ENCODE results near the gene NPEPPS. TPM values are rescaled to one million over a fixed set of nuclear protein-coding genes. Genes with fewer than 3 reads are reported as not detected.
A peak's percentile ranks its signal among the peaks of the same experiment; 100 is the strongest.
"Not testable (repeated sequence)": the region's sequence is repeated elsewhere in the genome, so short reads cannot be mapped to it uniquely, and the experiment has no call there.

NPEPPS gene
- 234 TPM for total RNA-seq (ENCODE audit: unreplicated experiment)
- long read RNA-seq, full-length matches to known transcripts: 34 of 43 reads
- long read RNA-seq, partial matches to known transcripts: 4 of 43 reads
- long read RNA-seq, other reads (novel, unspliced or antisense): 5 of 43 reads

DNA sequence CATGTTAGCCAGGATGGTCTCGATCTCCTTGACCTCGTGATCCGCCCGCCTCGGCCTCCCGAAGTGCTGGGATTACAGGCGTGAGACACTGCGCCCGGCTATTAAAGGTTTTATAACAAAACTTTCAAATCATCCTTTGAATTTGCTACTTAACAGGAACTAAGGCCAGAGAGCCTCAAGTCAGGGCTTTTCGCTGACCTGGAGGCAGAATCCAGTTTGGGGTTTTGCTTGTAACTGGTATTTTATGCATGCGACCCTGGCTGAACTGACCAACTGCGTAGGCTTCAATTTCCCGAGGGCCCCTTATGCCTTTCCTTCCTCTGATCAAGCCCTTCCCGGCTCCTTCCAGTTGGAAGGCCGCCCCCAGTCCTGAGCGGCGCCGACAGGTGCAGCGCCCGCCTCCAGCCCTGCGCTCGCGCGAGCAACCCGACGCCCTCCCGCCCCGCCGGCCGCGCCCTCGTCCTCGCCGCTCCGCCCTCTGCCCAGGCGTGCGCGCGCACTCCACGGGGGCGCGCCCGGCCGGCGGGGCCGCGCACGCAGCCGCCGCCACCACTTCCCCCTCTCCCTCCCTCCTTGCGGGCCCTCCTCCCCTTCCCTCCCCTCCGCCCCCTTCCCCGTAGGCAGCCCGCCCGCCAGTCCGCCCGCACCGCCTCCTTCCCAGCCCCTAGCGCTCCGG lies at the start of gene NPEPPS:
Gene NPEPPS, plus strand, starts transcription at position 552 of the 676 bp plus-strand sequence. CDS start 193 bp downstream, outside the sequence.
- H3K4me1 Mint-ChIP-seq (ENCODE audit: low read depth, unreplicated experiment); H3K9me3 Mint-ChIP-seq (ENCODE audit: unreplicated experiment); H3K36me3 Mint-ChIP-seq (ENCODE audit: unreplicated experiment); H3K27me3 Mint-ChIP-seq (ENCODE audit: unreplicated experiment): not testable (repeated sequence)
- Mint-ChIP-seq H3K4me3 (ENCODE audit: unreplicated experiment) (peak within 1 kb of the TSS; percentile 94), H3K27ac (ENCODE audit: unreplicated experiment) (peak within 1 kb of the TSS; percentile 95)
- DNase-seq: peak; percentile 91

- not testable (repeated sequence) for H3K4me1 Mint-ChIP-seq (ENCODE audit: low read depth, unreplicated experiment); H3K36me3 Mint-ChIP-seq (ENCODE audit: unreplicated experiment)
Observed at GRCh38 chr17:47491841-47492212, 39.1 kb upstream of the NPEPPS start.

DNA sequence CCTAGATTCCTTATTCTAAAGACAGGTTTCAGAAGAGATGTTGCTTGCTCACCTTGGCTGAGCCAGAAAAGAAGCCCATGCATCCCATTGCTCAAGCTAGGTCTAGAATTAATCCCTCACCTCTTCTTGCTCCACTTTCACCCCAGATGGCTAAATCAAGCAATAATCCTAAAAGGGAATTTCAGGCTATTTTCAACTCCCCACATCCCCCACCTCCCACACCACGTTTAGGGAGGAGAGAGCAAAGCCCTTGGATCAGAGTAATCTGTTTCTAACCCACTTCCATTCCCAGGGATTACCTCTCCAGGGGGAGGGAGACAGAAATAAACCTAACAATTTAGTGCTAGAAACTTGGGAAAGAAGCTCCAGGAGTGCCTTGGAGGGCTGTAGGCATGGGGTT lies 31.8 kb upstream of the NPEPPS start:
- H3K36me3 Mint-ChIP-seq (ENCODE audit: unreplicated experiment); H3K27ac Mint-ChIP-seq (ENCODE audit: unreplicated experiment); H3K4me1 Mint-ChIP-seq (ENCODE audit: low read depth, unreplicated experiment): not testable (repeated sequence)

More at GRCh38 chr17:47491841-47492212, 39.1 kb upstream of the NPEPPS start:
- Mint-ChIP-seq H3K4me3 (ENCODE audit: unreplicated experiment) (peak overlapping the region; percentile 93), H3K27ac (ENCODE audit: unreplicated experiment) (peak overlapping the region; percentile 98)
- not testable (repeated sequence) for H3K27me3 Mint-ChIP-seq (ENCODE audit: unreplicated experiment); DNase-seq; H3K9me3 Mint-ChIP-seq (ENCODE audit: unreplicated experiment)

GRCh38 chr17:47499494-47499893 lies 31.4 kb upstream of the NPEPPS start:
- H3K27ac Mint-ChIP-seq (ENCODE audit: unreplicated experiment); H3K27me3 Mint-ChIP-seq (ENCODE audit: unreplicated experiment); H3K36me3 Mint-ChIP-seq (ENCODE audit: unreplicated experiment); H3K4me1 Mint-ChIP-seq (ENCODE audit: low read depth, unreplicated experiment); H3K4me3 Mint-ChIP-seq (ENCODE audit: unreplicated experiment); H3K9me3 Mint-ChIP-seq (ENCODE audit: unreplicated experiment); DNase-seq: not testable (repeated sequence)

More for the DNA sequence above, 31.8 kb upstream of the NPEPPS start:
- not testable (repeated sequence) for H3K27me3 Mint-ChIP-seq (ENCODE audit: unreplicated experiment); DNase-seq; H3K9me3 Mint-ChIP-seq (ENCODE audit: unreplicated experiment); H3K4me3 Mint-ChIP-seq (ENCODE audit: unreplicated experiment)

GRCh38 chr17:47500620-47501019 lies 30.3 kb upstream of the NPEPPS start:
- H3K36me3 Mint-ChIP-seq (ENCODE audit: unreplicated experiment); H3K4me3 Mint-ChIP-seq (ENCODE audit: unreplicated experiment); H3K9me3 Mint-ChIP-seq (ENCODE audit: unreplicated experiment); H3K27ac Mint-ChIP-seq (ENCODE audit: unreplicated experiment); H3K4me1 Mint-ChIP-seq (ENCODE audit: low read depth, unreplicated experiment); H3K27me3 Mint-ChIP-seq (ENCODE audit: unreplicated experiment): not testable (repeated sequence)
- TF ChIP-seq, protein P1, sequence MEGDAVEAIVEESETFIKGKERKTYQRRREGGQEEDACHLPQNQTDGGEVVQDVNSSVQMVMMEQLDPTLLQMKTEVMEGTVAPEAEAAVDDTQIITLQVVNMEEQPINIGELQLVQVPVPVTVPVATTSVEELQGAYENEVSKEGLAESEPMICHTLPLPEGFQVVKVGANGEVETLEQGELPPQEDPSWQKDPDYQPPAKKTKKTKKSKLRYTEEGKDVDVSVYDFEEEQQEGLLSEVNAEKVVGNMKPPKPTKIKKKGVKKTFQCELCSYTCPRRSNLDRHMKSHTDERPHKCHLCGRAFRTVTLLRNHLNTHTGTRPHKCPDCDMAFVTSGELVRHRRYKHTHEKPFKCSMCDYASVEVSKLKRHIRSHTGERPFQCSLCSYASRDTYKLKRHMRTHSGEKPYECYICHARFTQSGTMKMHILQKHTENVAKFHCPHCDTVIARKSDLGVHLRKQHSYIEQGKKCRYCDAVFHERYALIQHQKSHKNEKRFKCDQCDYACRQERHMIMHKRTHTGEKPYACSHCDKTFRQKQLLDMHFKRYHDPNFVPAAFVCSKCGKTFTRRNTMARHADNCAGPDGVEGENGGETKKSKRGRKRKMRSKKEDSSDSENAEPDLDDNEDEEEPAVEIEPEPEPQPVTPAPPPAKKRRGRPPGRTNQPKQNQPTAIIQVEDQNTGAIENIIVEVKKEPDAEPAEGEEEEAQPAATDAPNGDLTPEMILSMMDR (IDR thresholded peaks at IDR 0.05; ENCODE audit: partially characterized antibody, unreplicated experiment): peak; percentile 11
- peak; percentile 18 for DNase-seq

GRCh38 chr17:47502122-47502731 lies 28.7 kb upstream of the NPEPPS start:
- not testable (repeated sequence) for H3K9me3 Mint-ChIP-seq (ENCODE audit: unreplicated experiment); H3K4me1 Mint-ChIP-seq (ENCODE audit: low read depth, unreplicated experiment); H3K27ac Mint-ChIP-seq (ENCODE audit: unreplicated experiment); H3K36me3 Mint-ChIP-seq (ENCODE audit: unreplicated experiment); H3K27me3 Mint-ChIP-seq (ENCODE audit: unreplicated experiment)
- H3K4me3 Mint-ChIP-seq (ENCODE audit: unreplicated experiment): peak overlapping the region; percentile 58
- peak; percentile 18 for DNase-seq

DNA sequence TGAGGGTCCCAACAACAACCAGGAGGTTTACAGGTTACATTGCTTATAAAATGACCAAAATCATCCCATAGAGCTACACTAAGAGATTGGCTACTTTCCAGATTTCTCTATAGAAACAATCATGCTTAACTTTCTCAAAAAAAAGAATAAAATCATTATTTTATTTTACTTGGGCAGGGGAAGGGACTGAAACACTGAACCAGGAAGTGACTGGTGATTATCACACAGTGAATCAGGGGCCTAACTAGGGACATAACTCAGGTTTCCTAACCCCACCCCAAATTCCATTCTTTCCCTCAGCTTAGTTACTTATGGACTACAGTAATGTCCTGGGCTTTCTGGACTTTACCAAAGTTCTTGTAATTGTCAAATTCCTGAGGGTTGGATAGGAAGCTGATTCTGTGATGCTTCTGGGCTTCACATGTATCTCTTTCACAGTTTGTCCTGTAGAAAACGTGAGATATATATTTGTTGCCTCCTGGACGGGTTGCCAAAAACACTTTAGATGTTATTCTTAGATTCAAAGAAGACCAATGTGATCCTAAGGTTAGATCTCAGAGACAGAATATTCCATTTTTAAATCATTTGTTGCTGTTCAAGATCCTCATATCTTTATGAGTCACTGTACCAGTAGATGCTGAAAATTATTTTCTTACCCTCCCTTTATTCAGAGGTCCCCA lies 28.0 kb upstream of the NPEPPS start:
- not testable (repeated sequence) for H3K36me3 Mint-ChIP-seq (ENCODE audit: unreplicated experiment); H3K4me1 Mint-ChIP-seq (ENCODE audit: low read depth, unreplicated experiment); H3K9me3 Mint-ChIP-seq (ENCODE audit: unreplicated experiment); H3K4me3 Mint-ChIP-seq (ENCODE audit: unreplicated experiment); H3K27me3 Mint-ChIP-seq (ENCODE audit: unreplicated experiment); H3K27ac Mint-ChIP-seq (ENCODE audit: unreplicated experiment); DNase-seq

DNA sequence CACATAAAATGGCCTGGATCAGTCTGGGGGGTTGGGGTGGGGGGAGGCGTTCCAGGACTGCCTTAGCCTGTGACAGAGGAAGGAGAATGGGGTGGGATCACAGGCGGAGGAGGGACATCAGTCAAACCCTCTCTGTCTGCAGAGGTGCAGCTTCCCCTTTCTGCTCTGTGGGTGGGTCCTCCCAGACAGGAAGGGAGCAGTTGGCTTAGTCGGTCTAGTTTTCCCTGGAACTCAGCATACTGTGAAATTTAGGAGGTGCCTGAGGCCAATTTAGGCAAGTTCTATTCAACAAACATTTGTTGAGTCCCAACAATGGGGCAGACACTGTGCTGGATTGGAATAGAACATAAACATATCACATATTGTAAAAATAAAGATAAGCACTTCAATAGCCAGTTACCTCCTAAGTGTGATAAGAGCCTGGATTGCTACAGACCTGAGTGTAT lies 19.2 kb upstream of the NPEPPS start:
- not testable (repeated sequence) for H3K36me3 Mint-ChIP-seq (ENCODE audit: unreplicated experiment); H3K27ac Mint-ChIP-seq (ENCODE audit: unreplicated experiment); H3K27me3 Mint-ChIP-seq (ENCODE audit: unreplicated experiment); H3K4me1 Mint-ChIP-seq (ENCODE audit: low read depth, unreplicated experiment); H3K9me3 Mint-ChIP-seq (ENCODE audit: unreplicated experiment); H3K4me3 Mint-ChIP-seq (ENCODE audit: unreplicated experiment); DNase-seq

DNA sequence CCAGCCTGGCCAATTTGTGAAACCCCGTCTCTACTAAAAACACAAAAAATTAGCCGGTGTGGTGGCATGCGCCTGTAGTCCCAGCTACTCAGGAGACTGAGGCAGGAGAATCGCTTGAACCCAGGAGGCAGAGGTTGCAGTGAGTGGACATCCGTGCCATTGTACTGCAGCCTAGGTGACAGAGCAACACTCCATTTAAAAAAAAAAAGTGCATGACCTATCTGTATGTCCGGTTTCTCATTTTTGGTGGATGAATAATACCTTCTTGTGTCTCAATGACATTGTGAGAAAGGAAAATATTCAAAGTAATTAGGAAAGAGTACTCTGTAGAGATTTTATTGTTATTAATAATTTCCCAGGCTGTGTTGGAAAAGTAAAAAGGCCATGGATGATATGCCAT lies 17.6 kb upstream of the NPEPPS start:
- not testable (repeated sequence) for H3K9me3 Mint-ChIP-seq (ENCODE audit: unreplicated experiment); H3K27me3 Mint-ChIP-seq (ENCODE audit: unreplicated experiment); DNase-seq; H3K4me3 Mint-ChIP-seq (ENCODE audit: unreplicated experiment); H3K36me3 Mint-ChIP-seq (ENCODE audit: unreplicated experiment); H3K4me1 Mint-ChIP-seq (ENCODE audit: low read depth, unreplicated experiment); H3K27ac Mint-ChIP-seq (ENCODE audit: unreplicated experiment)

GRCh38 chr17:47518880-47519279 lies 12.0 kb upstream of the NPEPPS start:
- not testable (repeated sequence) for H3K27ac Mint-ChIP-seq (ENCODE audit: unreplicated experiment); H3K27me3 Mint-ChIP-seq (ENCODE audit: unreplicated experiment); H3K9me3 Mint-ChIP-seq (ENCODE audit: unreplicated experiment); H3K4me3 Mint-ChIP-seq (ENCODE audit: unreplicated experiment); H3K36me3 Mint-ChIP-seq (ENCODE audit: unreplicated experiment); H3K4me1 Mint-ChIP-seq (ENCODE audit: low read depth, unreplicated experiment); DNase-seq

GRCh38 chr17:47519365-47519764 lies 11.5 kb upstream of the NPEPPS start:
- not testable (repeated sequence) for H3K9me3 Mint-ChIP-seq (ENCODE audit: unreplicated experiment); H3K27me3 Mint-ChIP-seq (ENCODE audit: unreplicated experiment)

More at GRCh38 chr17:47519365-47519764, 11.5 kb upstream of the NPEPPS start:
- H3K36me3 Mint-ChIP-seq (ENCODE audit: unreplicated experiment); H3K4me1 Mint-ChIP-seq (ENCODE audit: low read depth, unreplicated experiment); DNase-seq; H3K4me3 Mint-ChIP-seq (ENCODE audit: unreplicated experiment); H3K27ac Mint-ChIP-seq (ENCODE audit: unreplicated experiment): not testable (repeated sequence)

All from glutamatergic neuron (in vitro differentiated cells).